Measurements from ENCODE around the gene AHI1. TPM values are rescaled to one million over a fixed set of nuclear protein-coding genes. Genes with fewer than 3 reads are reported as not detected.

AHI1 gene
- total RNA-seq, 1 donor from 2014 or later, result 38.3 TPM

GRCh38 chr6:135411339-135411738 is 86.2 kb downstream of the AHI1 start:
- H3K9me3 Mint-ChIP-seq (ENCODE audit: low read depth), result no peaks in the 10 kb centered on the region
- peaks cover 13% of the 10 kb centered on the region for H3K36me3 Mint-ChIP-seq (ENCODE audit: insufficient read depth)
- H3K4me3 Mint-ChIP-seq (ENCODE audit: low read depth), result no peak overlapping the region
- TF ChIP-seq CTCF (IDR thresholded peaks at IDR 0.05; ENCODE audit: unreplicated experiment), result peak; percentile 42
- no peaks in the 10 kb centered on the region for H3K4me1 Mint-ChIP-seq (ENCODE audit: low read depth)
- H3K27ac Mint-ChIP-seq, result no peak overlapping the region
- no peak for DNase-seq (ENCODE audit: low spot score, unreplicated experiment)
- H3K27me3 Mint-ChIP-seq, result no peaks in the 10 kb centered on the region

GRCh38 chr6:135410856-135411255 is 86.7 kb downstream of the AHI1 start:
- Mint-ChIP-seq H3K27me3 (no peaks in the 10 kb centered on the region), H3K4me1 (ENCODE audit: low read depth) (no peaks in the 10 kb centered on the region), H3K4me3 (ENCODE audit: low read depth) (no peak overlapping the region), H3K36me3 (ENCODE audit: insufficient read depth) (peaks cover 13% of the 10 kb centered on the region), H3K27ac (no peak overlapping the region), H3K9me3 (ENCODE audit: low read depth) (no peaks in the 10 kb centered on the region)
- no peak for TF ChIP-seq CTCF (IDR thresholded peaks at IDR 0.05; ENCODE audit: unreplicated experiment)
- no peak for DNase-seq (ENCODE audit: low spot score, unreplicated experiment)

GRCh38 chr6:135403584-135403983 is 94.0 kb downstream of the AHI1 start:
- Mint-ChIP-seq H3K36me3 (ENCODE audit: insufficient read depth) (peaks cover 13% of the 10 kb centered on the region), H3K9me3 (ENCODE audit: low read depth) (no peaks in the 10 kb centered on the region), H3K27ac (no peak overlapping the region), H3K4me3 (ENCODE audit: low read depth) (no peak overlapping the region), H3K4me1 (ENCODE audit: low read depth) (no peaks in the 10 kb centered on the region), H3K27me3 (no peaks in the 10 kb centered on the region)
- TF ChIP-seq CTCF (IDR thresholded peaks at IDR 0.05; ENCODE audit: unreplicated experiment), result no peak
- DNase-seq (ENCODE audit: low spot score, unreplicated experiment), result no peak

- H3K4me1 Mint-ChIP-seq (ENCODE audit: low read depth), result no peaks in the 10 kb centered on the region
- no peaks in the 10 kb centered on the region for H3K27me3 Mint-ChIP-seq
- H3K9me3 Mint-ChIP-seq (ENCODE audit: low read depth), result no peaks in the 10 kb centered on the region
- DNase-seq (ENCODE audit: low spot score, unreplicated experiment), result no peak
- TF ChIP-seq CTCF (IDR thresholded peaks at IDR 0.05; ENCODE audit: unreplicated experiment), result no peak
- no peak overlapping the region for H3K4me3 Mint-ChIP-seq (ENCODE audit: low read depth)
- no peak overlapping the region for H3K27ac Mint-ChIP-seq
- peaks cover 13% of the 10 kb centered on the region for H3K36me3 Mint-ChIP-seq (ENCODE audit: insufficient read depth)
Measured at GRCh38 chr6:135402311-135402710, 95.2 kb downstream of the AHI1 start.

- no peak for TF ChIP-seq CTCF (IDR thresholded peaks at IDR 0.05; ENCODE audit: unreplicated experiment)
- no peaks in the 10 kb centered on the region for H3K9me3 Mint-ChIP-seq (ENCODE audit: low read depth)
- no peaks in the 10 kb centered on the region for H3K27me3 Mint-ChIP-seq
- no peak overlapping the region for H3K4me3 Mint-ChIP-seq (ENCODE audit: low read depth)
- H3K36me3 Mint-ChIP-seq (ENCODE audit: insufficient read depth), result peaks cover 2% of the 10 kb centered on the region
- no peaks in the 10 kb centered on the region for H3K4me1 Mint-ChIP-seq (ENCODE audit: low read depth)
- no peak for DNase-seq (ENCODE audit: low spot score, unreplicated experiment)
- H3K27ac Mint-ChIP-seq, result no peak overlapping the region
Measured at GRCh38 chr6:135397172-135397952, 100.2 kb downstream of the AHI1 start.
